ENCODE data around the gene STK10.

Gene STK10

DNA sequence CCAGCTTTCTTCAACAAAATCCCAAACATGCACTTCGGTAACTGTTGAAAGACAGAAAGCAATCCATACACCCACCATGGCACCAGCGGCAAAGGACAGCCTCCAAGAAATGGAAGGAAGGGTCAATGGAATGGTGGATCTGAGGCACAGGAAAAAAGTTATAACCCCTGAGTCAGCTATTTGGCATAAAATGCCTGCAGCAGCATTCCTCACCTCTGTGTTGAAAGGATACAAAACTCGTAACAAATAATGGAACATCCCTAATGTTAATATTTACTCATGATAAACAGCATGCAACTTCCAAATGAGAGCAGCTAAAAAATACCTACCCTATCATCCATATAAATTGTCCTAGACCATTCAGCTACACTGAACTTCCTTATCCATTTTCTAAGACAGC, 191.0 kb downstream of the STK10 start:
- Histone ChIP-seq H3K4me1 (ENCODE audit: control insufficient read depth, insufficient read depth, low read length, poor library complexity, severe bottlenecking) (peaks cover 4% of the 10 kb centered on the region), H3K27me3 (replicated peaks; ENCODE audit: control insufficient read depth, insufficient read depth, low read length, poor library complexity, severe bottlenecking) (no peaks in the 10 kb centered on the region), H3K27ac (ENCODE audit: insufficient read depth, low read length, poor library complexity, severe bottlenecking) (no peak overlapping the region), H3K36me3 (ENCODE audit: control insufficient read depth, insufficient read depth, low read length) (peaks cover 3% of the 10 kb centered on the region), H3K4me3 (ENCODE audit: insufficient read depth, low read depth, low read length, poor library complexity, severe bottlenecking) (no peak overlapping the region), H3K9me3 (ENCODE audit: control insufficient read depth, low read length) (no peaks in the 10 kb centered on the region)
- no peak for DNase-seq

DNA sequence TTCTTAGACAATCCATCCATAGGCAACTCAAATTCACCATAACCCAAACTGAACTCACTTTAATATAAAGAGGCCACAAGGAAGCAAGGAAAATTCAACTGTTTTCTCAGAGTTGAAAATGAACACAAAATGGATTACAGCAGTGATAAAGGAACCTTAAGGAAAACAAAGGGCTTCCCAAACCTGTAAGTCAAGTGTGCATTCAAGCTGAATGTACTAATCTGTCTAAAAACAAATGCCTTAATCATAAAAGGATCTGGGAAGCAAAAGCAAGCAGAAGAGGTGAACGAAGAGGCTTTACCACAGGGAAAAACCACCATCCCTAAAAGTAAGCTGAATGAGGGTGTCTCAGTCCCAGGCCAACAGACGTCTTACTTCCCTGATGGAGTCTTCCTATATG, 195.2 kb downstream of the STK10 start:
- Histone ChIP-seq H3K27me3 (replicated peaks; ENCODE audit: control insufficient read depth, insufficient read depth, low read length, poor library complexity, severe bottlenecking) (no peaks in the 10 kb centered on the region), H3K36me3 (ENCODE audit: control insufficient read depth, insufficient read depth, low read length) (peaks cover 8% of the 10 kb centered on the region), H3K9me3 (ENCODE audit: control insufficient read depth, low read length) (no peaks in the 10 kb centered on the region), H3K4me3 (ENCODE audit: insufficient read depth, low read depth, low read length, poor library complexity, severe bottlenecking) (no peak overlapping the region), H3K27ac (ENCODE audit: insufficient read depth, low read length, poor library complexity, severe bottlenecking) (no peak overlapping the region), H3K4me1 (ENCODE audit: control insufficient read depth, insufficient read depth, low read length, poor library complexity, severe bottlenecking) (no peaks in the 10 kb centered on the region)
- no peak for DNase-seq

DNA sequence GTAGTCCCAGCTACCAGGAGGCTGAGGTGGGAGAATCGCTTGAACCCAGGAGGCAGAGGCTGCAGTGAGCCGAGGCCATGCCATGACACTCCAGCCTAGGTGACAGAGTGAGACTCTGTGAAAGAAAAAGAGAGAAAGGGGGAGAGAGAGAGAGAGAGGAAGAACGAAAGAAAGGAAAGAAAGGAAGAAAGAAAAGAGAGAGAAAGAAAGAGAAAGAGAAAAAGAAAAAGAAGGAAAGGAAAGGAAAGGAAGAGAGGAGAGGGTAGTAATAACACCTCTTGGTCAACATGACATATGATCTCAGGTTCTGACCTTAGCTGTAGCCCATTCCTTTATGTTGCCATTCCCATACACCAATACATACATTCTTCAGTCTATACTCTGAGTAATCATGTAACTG, 195.7 kb downstream of the STK10 start:
- H3K4me1 ChIP-seq (ENCODE audit: control insufficient read depth, insufficient read depth, low read length, poor library complexity, severe bottlenecking): no peaks in the 10 kb centered on the region
- no peak overlapping the region for H3K27ac ChIP-seq (ENCODE audit: insufficient read depth, low read length, poor library complexity, severe bottlenecking)

More for the DNA sequence above, 195.7 kb downstream of the STK10 start:
- Histone ChIP-seq H3K4me3 (ENCODE audit: insufficient read depth, low read depth, low read length, poor library complexity, severe bottlenecking) (no peak overlapping the region), H3K9me3 (ENCODE audit: control insufficient read depth, low read length) (no peaks in the 10 kb centered on the region), H3K36me3 (ENCODE audit: control insufficient read depth, insufficient read depth, low read length) (peaks cover 11% of the 10 kb centered on the region), H3K27me3 (replicated peaks; ENCODE audit: control insufficient read depth, insufficient read depth, low read length, poor library complexity, severe bottlenecking) (no peaks in the 10 kb centered on the region)
- no peak for DNase-seq
